ENCODE measurements around the gene DNAH14. TPM values are rescaled to one million over a fixed set of nuclear protein-coding genes. Genes with fewer than 3 reads are reported as not detected.

Gene DNAH14
- total and polyA plus RNA-seq, 2 donors (not counting 3 experiments of a cell fraction or from before 2014, with no cell fraction given): 1.5 to 7.1 TPM

- intact Hi-C loops (cut with micrococcal nuclease) (no loop called here), dilution Hi-C loops (cut with MboI; ENCODE audit: extremely low pct_ligation_motif_present, low sequenced_read_pairs) (no loop called here)
- no peaks in the 10 kb centered on the region for H3K36me3 ChIP-seq (ENCODE audit: control insufficient read depth in 2 of 2, extremely low read depth in 1 of 2, insufficient read depth in 2 of 2, low read length in 2 of 2)
- H3K79me2 ChIP-seq (ENCODE audit: control insufficient read depth, insufficient read depth, low read length): no peaks in the 10 kb centered on the region
- no peaks in the 10 kb centered on the region for H3K9me1 ChIP-seq (replicated peaks; ENCODE audit: control insufficient read depth, extremely low read depth, insufficient read depth, low read length)
- no peaks in the 10 kb centered on the region for H3K4me1 ChIP-seq (ENCODE audit: control insufficient read depth, extremely low read depth, insufficient read depth, low read length)
- POLR2A ChIA-PET: no interaction called here
- TF ChIP-seq GATA2 (IDR thresholded peaks at IDR 0.05; ENCODE audit: insufficient read depth, insufficient read length, low read depth, low read length) (no peak), EZH2 (IDR thresholded peaks at IDR 0.05; ENCODE audit: borderline replicate concordance, low read depth, low read length, severe bottlenecking) (no peak), MAX (IDR thresholded peaks at IDR 0.05; ENCODE audit: insufficient read depth, insufficient read length) (no peak), POLR2AphosphoS5 (IDR thresholded peaks at IDR 0.05; ENCODE audit: insufficient read depth, low read depth, low read length) (no peak), FOS (IDR thresholded peaks at IDR 0.05; ENCODE audit: borderline replicate concordance, insufficient read depth, low read length) (no peak), MYC (IDR thresholded peaks at IDR 0.05; ENCODE audit: low read depth, low read length) (no peak), POLR2A (IDR thresholded peaks at IDR 0.05; ENCODE audit: low read depth, low read length) (no peak), CTCF (IDR thresholded peaks at IDR 0.05; ENCODE audit: extremely low read depth in 1 of 2, insufficient read depth in 1 of 2, low read depth in 1 of 2, low read length in 2 of 2) (no peak), JUN (IDR thresholded peaks at IDR 0.05; ENCODE audit: borderline replicate concordance, insufficient read depth, insufficient read length, low read depth) (no peak)
- no peak overlapping the region for H3K4me2 ChIP-seq (ENCODE audit: insufficient read depth, low read length)
- H2AFZ ChIP-seq (ENCODE audit: low read depth, low read length): no peak overlapping the region
- no peak for DNase-seq (ENCODE audit: low read depth, low spot score)
- H3K27me3 ChIP-seq (ENCODE audit: control insufficient read depth in 2 of 2, insufficient read depth in 2 of 2, low read length in 2 of 2): no peaks in the 10 kb centered on the region
- no peak overlapping the region for H3K9ac ChIP-seq (replicated peaks; ENCODE audit: extremely low read depth, insufficient read depth, low read length)
- FAIRE-seq: no peak
- BruUV-seq (replicated peaks): no TSS peak
- H4K20me1 ChIP-seq (replicated peaks; ENCODE audit: control insufficient read depth, extremely low read depth, insufficient read depth, low read length): no peaks in the 10 kb centered on the region
- CTCF ChIA-PET: no interaction called here
- no peaks in the 10 kb centered on the region for H3K9me3 ChIP-seq (replicated peaks; ENCODE audit: control insufficient read depth, insufficient read depth, low read length)
- H3K4me3 ChIP-seq (replicated peaks in 1 of 3; ENCODE audit: insufficient read depth in 1 of 3, low read depth in 1 of 3, low read length in 3 of 3): no peak overlapping the region
- no peak overlapping the region for H3K27ac ChIP-seq (ENCODE audit: insufficient read depth, low read depth, low read length)
Measured at GRCh38 chr1:225250432-225250831, 321.0 kb downstream of the DNAH14 start.

Measured in endothelial cell of umbilical vein (primary cell).